ENCODE results near the gene STK11.

DNA sequence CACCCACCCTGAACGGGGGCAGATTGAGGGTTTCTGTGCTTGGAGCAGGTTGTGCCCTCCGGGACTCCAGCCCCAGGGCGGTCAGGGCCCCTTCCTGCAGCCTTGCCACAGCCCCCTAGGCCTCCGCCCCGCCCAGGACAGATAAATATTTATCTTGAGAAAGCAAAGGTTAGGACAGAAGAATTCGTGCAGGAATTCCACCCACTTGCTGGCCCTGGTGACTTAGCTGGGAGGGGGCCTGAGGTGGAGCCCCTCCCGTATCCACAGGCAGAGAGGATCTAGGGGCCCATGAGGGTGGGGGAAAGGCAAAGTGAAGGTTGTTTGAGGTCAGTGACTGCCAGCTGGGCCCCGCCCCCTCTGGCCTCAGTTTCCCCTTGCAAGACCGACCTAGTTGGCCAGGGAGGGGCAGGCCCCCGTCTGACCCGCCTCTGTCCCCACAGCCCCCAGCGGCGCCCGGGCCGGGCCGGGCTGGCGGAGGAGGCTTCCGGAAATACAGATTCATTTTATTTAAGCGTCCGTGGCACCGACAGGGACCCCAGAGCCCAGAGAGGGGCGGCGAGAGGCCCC is 48.0 kb downstream of the STK11 start:
- TF ChIP-seq POLR2A (IDR thresholded peaks at IDR 0.05) (no peak), EP300 (IDR thresholded peaks at IDR 0.05) (no peak)
